Measurements from ENCODE around the gene CCND2.

GRCh38 chr12:4245446-4245845 lies 28.1 kb upstream of the CCND2 start:
- no peak for TF ChIP-seq CTCF (IDR thresholded peaks at IDR 0.05; ENCODE audit: poor library complexity)
- TF ChIP-seq EZH2 (IDR thresholded peaks at IDR 0.05; ENCODE audit: borderline replicate concordance): no peak
- no peak for TF ChIP-seq EZH2phosphoT487 (IDR thresholded peaks at IDR 0.05; ENCODE audit: low read depth, severe bottlenecking, unreplicated experiment)

Measured in hepatocyte (in vitro differentiated cells).